HL-60 (cell line): ENCODE results near the gene KLHL7.

Experiments
- GABPA ChIP-seq: IDR thresholded peaks from 2 replicates; pipeline ENCODE4 v1.6.1; 2012; ENCODE audit warnings: low read depth
- POLR2AphosphoS5 ChIP-seq: IDR thresholded peaks from 2 replicates; pipeline ENCODE4 v1.6.1; 2012; ENCODE audit warnings: low read depth
- TF ChIP-seq, protein P1 (sequence below): IDR thresholded peaks from one replicate; pipeline ENCODE4 v1.5.1; 2011; ENCODE audit warnings: low read length, control low read depth, inconsistent platforms; ENCODE audit not compliant: insufficient read depth

DNA sequence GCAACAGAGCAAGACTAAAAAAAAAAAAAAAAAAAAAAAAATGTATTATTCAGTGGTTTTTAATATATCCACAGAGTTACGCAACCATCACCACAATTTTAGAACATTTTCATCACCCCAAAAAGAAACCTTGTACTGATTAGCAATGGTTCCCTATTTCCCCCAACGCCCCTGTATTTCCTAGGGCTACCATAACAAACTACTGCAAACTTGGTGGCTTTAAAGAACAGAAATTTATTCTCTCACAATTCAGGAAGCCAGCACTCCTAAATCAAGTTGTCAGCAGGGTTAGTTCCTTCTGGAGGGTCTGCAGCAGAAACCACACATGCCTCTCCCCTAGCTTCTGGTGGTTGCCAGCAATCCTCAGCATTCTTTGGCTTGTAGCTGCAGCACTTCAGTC lies 70.4 kb downstream of the KLHL7 start:
- TF ChIP-seq, protein P1, sequence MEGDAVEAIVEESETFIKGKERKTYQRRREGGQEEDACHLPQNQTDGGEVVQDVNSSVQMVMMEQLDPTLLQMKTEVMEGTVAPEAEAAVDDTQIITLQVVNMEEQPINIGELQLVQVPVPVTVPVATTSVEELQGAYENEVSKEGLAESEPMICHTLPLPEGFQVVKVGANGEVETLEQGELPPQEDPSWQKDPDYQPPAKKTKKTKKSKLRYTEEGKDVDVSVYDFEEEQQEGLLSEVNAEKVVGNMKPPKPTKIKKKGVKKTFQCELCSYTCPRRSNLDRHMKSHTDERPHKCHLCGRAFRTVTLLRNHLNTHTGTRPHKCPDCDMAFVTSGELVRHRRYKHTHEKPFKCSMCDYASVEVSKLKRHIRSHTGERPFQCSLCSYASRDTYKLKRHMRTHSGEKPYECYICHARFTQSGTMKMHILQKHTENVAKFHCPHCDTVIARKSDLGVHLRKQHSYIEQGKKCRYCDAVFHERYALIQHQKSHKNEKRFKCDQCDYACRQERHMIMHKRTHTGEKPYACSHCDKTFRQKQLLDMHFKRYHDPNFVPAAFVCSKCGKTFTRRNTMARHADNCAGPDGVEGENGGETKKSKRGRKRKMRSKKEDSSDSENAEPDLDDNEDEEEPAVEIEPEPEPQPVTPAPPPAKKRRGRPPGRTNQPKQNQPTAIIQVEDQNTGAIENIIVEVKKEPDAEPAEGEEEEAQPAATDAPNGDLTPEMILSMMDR: no peak
- TF ChIP-seq POLR2AphosphoS5: no peak
- TF ChIP-seq GABPA: no peak
